Thyroid gland (tissue), 4 donors: ENCODE data around the gene CEBPG.

Experiments
- CTCF ChIP-seq, 6 experiments: fragments of 200-600 bp in 3 of 6; fragments of 450-650 bp in 3 of 6; sonication (generic) in 3 of 6; IDR thresholded peaks; one replicate each; pipeline ENCODE4 v1.5.1; 2016 to 2019; ENCODE audit warnings: antibody characterized with exemption in 6 of 6, mild to moderate bottlenecking in 2 of 6, inconsistent platforms in 1 of 6, moderate library complexity in 1 of 6
- POLR2A ChIP-seq, 2 donors: fragments of 450-650 bp; IDR thresholded peaks; one replicate each; pipeline ENCODE4 v1.6.1; 2017; ENCODE audit warnings: antibody characterized with exemption in 2 of 2, mild to moderate bottlenecking in 2 of 2, moderate library complexity in 1 of 2

DNA sequence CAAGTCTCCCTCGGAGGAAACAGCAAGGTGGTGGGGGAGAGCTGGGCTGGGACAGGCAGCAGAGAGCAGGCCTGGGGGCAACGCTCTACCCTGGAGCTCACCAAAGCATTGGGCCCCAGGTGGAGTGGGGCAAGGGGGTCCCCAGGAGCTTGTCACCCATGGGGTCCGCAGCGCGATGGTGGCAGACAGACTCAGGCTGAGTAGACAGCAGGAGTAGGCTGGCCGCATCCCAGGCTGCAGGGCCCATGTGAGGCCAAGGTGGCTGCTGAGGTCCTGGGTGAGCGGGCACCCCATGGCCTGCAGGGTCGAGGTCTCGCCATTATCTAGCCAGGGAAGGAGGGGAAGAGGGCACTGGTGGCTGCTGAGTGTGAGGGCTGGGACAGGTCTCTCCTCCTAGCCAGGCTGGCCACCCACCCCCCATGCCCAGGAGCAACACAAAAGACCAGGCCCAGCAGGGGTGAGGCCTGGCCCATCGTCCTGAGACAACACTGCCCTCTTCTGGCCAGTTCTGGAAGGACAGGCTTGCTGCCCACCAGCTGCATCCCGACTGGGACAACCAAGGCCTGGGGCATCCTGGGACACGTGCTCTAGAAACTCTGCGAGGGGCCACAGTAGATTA lies 33.1 kb downstream of the CEBPG start:
- peak; percentile 77 to 95 (median 94) for TF ChIP-seq CTCF (IDR thresholded peaks at IDR 0.05)
- TF ChIP-seq POLR2A (IDR thresholded peaks at IDR 0.05): no peak
